ENCODE data around the gene PTPRM.

The PTPRM gene

GRCh38 chr18:8001711-8002301 is 434.7 kb downstream of the PTPRM start:
- Histone ChIP-seq H3F3A (ENCODE audit: insufficient read depth) (no peaks in the 10 kb centered on the region), H3K27me3 (ENCODE audit: low read length) (no peaks in the 10 kb centered on the region), H3K9ac (ENCODE audit: low read length) (no peak overlapping the region), H3K36me3 (ENCODE audit: low read length) (no peaks in the 10 kb centered on the region), H3K4me2 (ENCODE audit: low read depth, low read length, poor library complexity, severe bottlenecking) (no peak overlapping the region), H2AFZ (ENCODE audit: low read depth, low read length, severe bottlenecking) (no peak overlapping the region), H3K9me2 (replicated peaks; ENCODE audit: insufficient read depth, low read length) (no peaks in the 10 kb centered on the region), H3K27ac (ENCODE audit: low read depth, low read length) (no peak overlapping the region), H3K4me3 (ENCODE audit: insufficient read depth, low read length, poor library complexity, severe bottlenecking) (no peak overlapping the region), H4K20me1 (ENCODE audit: low read depth, low read length) (no peaks in the 10 kb centered on the region), H3K9me3 (ENCODE audit: insufficient read depth, low read length) (no peaks in the 10 kb centered on the region), H3K79me2 (ENCODE audit: insufficient read depth, low read length) (no peaks in the 10 kb centered on the region)
- TF ChIP-seq CTCF (IDR thresholded peaks at IDR 0.05; ENCODE audit: insufficient read depth, low read length, poor library complexity, severe bottlenecking): no peak
- no peak for TF ChIP-seq EZH2phosphoT487 (conservative IDR thresholded peaks at IDR 0.05; ENCODE audit: low read length)

- no peaks in the 10 kb centered on the region for H3K79me2 ChIP-seq (ENCODE audit: insufficient read depth, low read length)
- no peaks in the 10 kb centered on the region for H3K27me3 ChIP-seq (ENCODE audit: low read length)
- H3K9ac ChIP-seq (ENCODE audit: low read length): no peak overlapping the region
- H3K9me3 ChIP-seq (ENCODE audit: insufficient read depth, low read length): no peaks in the 10 kb centered on the region
- no peak overlapping the region for H3K27ac ChIP-seq (ENCODE audit: low read depth, low read length)
- no peaks in the 10 kb centered on the region for H3F3A ChIP-seq (ENCODE audit: insufficient read depth)
- H3K36me3 ChIP-seq (ENCODE audit: low read length): no peaks in the 10 kb centered on the region
- no peaks in the 10 kb centered on the region for H3K9me2 ChIP-seq (replicated peaks; ENCODE audit: insufficient read depth, low read length)
- no peak overlapping the region for H2AFZ ChIP-seq (ENCODE audit: low read depth, low read length, severe bottlenecking)
- no peak for TF ChIP-seq EZH2phosphoT487 (conservative IDR thresholded peaks at IDR 0.05; ENCODE audit: low read length)
- TF ChIP-seq CTCF (IDR thresholded peaks at IDR 0.05; ENCODE audit: insufficient read depth, low read length, poor library complexity, severe bottlenecking): no peak
- H3K4me3 ChIP-seq (ENCODE audit: insufficient read depth, low read length, poor library complexity, severe bottlenecking): no peak overlapping the region
- H4K20me1 ChIP-seq (ENCODE audit: low read depth, low read length): no peaks in the 10 kb centered on the region
- H3K4me2 ChIP-seq (ENCODE audit: low read depth, low read length, poor library complexity, severe bottlenecking): no peak overlapping the region
Measured at GRCh38 chr18:8003878-8004675, 437.0 kb downstream of the PTPRM start.

GRCh38 chr18:8004792-8005191 is 437.7 kb downstream of the PTPRM start:
- no peak overlapping the region for H2AFZ ChIP-seq (ENCODE audit: low read depth, low read length, severe bottlenecking)
- H4K20me1 ChIP-seq (ENCODE audit: low read depth, low read length): no peaks in the 10 kb centered on the region
- no peak overlapping the region for H3K27ac ChIP-seq (ENCODE audit: low read depth, low read length)
- no peak overlapping the region for H3K4me2 ChIP-seq (ENCODE audit: low read depth, low read length, poor library complexity, severe bottlenecking)
- no peak for TF ChIP-seq EZH2phosphoT487 (conservative IDR thresholded peaks at IDR 0.05; ENCODE audit: low read length)
- TF ChIP-seq CTCF (IDR thresholded peaks at IDR 0.05; ENCODE audit: insufficient read depth, low read length, poor library complexity, severe bottlenecking): no peak
- no peaks in the 10 kb centered on the region for H3K79me2 ChIP-seq (ENCODE audit: insufficient read depth, low read length)
- H3K9me3 ChIP-seq (ENCODE audit: insufficient read depth, low read length): no peaks in the 10 kb centered on the region
- no peaks in the 10 kb centered on the region for H3F3A ChIP-seq (ENCODE audit: insufficient read depth)
- no peak overlapping the region for H3K9ac ChIP-seq (ENCODE audit: low read length)
- no peak overlapping the region for H3K4me3 ChIP-seq (ENCODE audit: insufficient read depth, low read length, poor library complexity, severe bottlenecking)
- no peaks in the 10 kb centered on the region for H3K36me3 ChIP-seq (ENCODE audit: low read length)
- H3K27me3 ChIP-seq (ENCODE audit: low read length): no peaks in the 10 kb centered on the region
- H3K9me2 ChIP-seq (replicated peaks; ENCODE audit: insufficient read depth, low read length): no peaks in the 10 kb centered on the region

All from SU-DHL-6 (cell line).